HUDEP-2 (cell line): Measurements from ENCODE around the gene GOLGA8J.
"Not testable (repeated sequence)": the region's sequence is repeated elsewhere in the genome, so short reads cannot be mapped to it uniquely, and the experiment has no call there.

Source experiments
- DNase-seq, 76 experiments: peaks; one replicate each; lab custom pipeline; 2025; ENCODE audit not compliant: unreplicated experiment in 76 of 76; lab: John Stamatoyannopoulos, UW

The GOLGA8J gene

DNA sequence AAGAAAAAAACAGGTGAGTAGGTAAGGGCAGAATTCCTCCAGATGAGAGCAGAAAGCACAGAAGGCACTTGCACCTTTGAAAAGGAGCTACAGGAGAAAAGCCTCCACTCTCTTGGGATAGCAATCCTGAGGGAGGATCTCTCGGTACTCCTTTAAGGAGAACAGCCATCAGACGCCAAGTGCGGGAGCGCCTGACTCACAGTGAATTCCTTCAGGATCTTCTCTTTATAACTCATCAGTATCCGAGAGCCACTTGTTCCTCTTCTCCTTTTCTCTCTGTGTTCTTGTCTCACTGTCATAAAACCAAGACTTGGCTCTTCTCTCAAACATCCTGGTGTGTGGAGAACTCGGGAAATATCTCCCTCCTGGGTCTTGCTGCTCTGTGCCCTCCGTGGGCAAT lies 10.1 kb upstream of the GOLGA8J start:
- no peak for DNase-seq

GRCh38 chr15:30073915-30074314 lies 8.8 kb upstream of the GOLGA8J start:
- DNase-seq: no peak

DNA sequence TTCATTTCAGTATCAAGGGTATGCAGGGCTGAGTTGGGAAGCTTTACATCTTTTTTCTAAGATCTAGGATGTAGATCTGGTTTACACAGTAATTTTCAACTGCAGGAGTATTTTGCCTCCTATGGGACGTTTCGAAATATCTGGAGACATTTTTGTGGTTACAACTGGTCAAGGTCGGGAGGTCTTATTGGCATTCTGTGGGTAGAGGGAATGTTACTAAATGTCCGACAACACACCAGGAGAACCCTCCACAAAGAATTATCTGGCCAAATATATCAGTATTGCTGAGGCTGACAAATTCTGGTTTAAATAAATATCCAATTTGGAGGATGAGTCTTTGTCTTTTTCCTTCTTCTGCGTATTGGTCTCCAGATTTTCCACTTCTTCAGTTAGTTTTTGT lies 1.9 kb upstream of the GOLGA8J start:
- DNase-seq: not testable (repeated sequence)

DNA sequence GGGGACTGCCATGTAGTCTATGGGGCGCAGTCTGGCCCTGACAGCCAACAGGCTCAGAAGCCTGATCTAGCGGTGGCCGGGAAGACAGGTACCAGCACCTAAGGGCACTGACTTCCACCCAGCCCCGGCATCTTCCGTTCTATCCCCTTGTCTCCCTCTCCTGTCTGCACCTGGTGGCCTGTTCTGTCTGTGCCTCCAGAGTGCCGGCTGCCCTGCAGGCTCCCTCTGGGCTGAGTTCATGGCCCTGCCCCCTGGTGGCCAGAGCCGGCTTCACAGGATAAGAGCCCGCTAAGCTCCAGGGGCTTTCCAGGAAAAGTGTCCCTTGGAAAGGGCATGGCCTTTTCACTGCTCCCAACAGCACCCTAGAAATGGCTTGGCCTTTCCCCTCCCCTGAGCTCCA lies 15.1 kb downstream of the GOLGA8J start:
- not testable (repeated sequence) for DNase-seq

DNA sequence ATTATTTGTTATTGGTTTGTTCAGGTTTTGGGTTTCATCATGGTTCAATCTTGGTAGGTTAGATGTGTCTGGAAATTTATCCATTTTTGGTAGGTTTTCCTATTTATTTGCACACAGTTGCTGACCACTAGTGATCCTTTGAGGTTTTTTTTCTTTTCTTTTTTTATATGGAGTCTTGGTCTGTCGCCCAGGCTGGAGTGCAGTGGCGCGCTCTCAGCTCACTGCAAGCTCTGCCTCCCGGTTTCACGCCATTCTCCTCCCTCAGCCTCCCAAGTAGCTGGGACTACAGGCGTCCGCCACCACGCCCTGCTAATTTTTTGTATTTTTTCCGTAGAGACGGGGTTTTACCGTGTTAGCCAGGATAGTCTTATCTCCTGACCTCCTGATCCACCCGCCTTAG lies 20.1 kb downstream of the GOLGA8J start:
- DNase-seq: not testable (repeated sequence)

GRCh38 chr15:30103941-30104507 lies 21.3 kb downstream of the GOLGA8J start:
- not testable (repeated sequence) for DNase-seq

DNA sequence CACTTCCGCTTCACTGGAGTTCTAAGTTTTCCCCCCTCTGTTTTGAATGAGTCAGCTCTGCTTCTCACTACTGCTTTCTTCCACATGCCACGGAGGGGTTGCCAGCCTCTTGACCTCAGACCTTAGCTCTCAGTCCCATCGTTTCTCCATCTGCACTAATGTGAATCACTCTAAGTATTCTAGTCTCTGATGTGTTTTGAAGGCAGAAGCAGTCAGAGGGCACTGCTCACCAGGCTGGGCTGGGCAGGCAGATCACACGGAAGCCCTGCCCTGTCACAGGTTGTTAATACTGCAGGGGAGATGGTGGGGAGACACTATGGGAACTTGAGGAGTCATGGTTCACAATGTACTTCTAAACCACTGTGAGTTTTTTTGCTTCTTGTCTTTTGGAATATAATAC lies 27.8 kb downstream of the GOLGA8J start:
- DNase-seq: not testable (repeated sequence)

DNA sequence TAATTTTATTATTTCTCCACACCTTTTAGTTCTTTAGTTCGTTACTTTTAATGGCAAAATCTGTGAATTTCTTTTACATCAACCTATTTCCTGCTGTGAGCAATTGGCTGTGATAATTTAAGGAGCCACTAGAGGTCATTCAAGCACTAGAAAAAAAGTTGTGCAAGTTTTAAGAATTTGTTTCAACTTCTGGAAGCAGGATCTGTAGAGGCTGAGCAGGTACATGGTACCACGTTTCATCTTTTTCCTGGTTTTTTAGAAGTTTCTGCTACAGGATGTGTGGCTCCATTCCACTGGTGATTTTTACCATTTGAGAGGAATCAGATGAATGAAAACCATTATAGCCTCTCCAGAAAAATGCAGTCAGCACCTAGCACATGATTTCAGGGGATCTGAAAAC lies 47.3 kb downstream of the GOLGA8J start:
- DNase-seq: not testable (repeated sequence)

- not testable (repeated sequence) for DNase-seq
Observed at GRCh38 chr15:30134751-30135150, 52.0 kb downstream of the GOLGA8J start, which contains the start of gene GOLGA8T. Gene GOLGA8T (plus strand): TSS chr15:30135051. CDS start chr15:30135149, 98 bp downstream.
